ENCODE results near the gene TALDO1. TPM values are rescaled to one million over a fixed set of nuclear protein-coding genes. Genes with fewer than 3 reads are reported as not detected.
A peak's percentile ranks its signal among the peaks of the same experiment; 100 is the strongest.

Gene TALDO1
- total RNA-seq, 1 donor from 2014 or later = 196 TPM

- ATAC-seq = no peak
- peak overlapping the region; percentile 100 for H3K4me3 ChIP-seq
Observed at GRCh38 chr11:810040-810567, 62.8 kb downstream of the TALDO1 start.

GRCh38 chr11:811446-812245, 64.4 kb downstream of the TALDO1 start:
- TF ChIP-seq, protein P1, sequence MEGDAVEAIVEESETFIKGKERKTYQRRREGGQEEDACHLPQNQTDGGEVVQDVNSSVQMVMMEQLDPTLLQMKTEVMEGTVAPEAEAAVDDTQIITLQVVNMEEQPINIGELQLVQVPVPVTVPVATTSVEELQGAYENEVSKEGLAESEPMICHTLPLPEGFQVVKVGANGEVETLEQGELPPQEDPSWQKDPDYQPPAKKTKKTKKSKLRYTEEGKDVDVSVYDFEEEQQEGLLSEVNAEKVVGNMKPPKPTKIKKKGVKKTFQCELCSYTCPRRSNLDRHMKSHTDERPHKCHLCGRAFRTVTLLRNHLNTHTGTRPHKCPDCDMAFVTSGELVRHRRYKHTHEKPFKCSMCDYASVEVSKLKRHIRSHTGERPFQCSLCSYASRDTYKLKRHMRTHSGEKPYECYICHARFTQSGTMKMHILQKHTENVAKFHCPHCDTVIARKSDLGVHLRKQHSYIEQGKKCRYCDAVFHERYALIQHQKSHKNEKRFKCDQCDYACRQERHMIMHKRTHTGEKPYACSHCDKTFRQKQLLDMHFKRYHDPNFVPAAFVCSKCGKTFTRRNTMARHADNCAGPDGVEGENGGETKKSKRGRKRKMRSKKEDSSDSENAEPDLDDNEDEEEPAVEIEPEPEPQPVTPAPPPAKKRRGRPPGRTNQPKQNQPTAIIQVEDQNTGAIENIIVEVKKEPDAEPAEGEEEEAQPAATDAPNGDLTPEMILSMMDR (IDR thresholded peaks at IDR 0.05) = no peak
- Histone ChIP-seq H3K9me3 (no peaks in the 10 kb centered on the region), H3K4me3 (no peak overlapping the region), H3K27ac (no peak overlapping the region), H3K36me3 (peaks cover 32% of the 10 kb centered on the region), H3K27me3 (no peaks in the 10 kb centered on the region), H3K4me1 (peaks cover 23% of the 10 kb centered on the region)
- DNase-seq (no peak), ATAC-seq (no peak)
- intact Hi-C loops (cut with DNase I) = no loop called here

More at GRCh38 chr11:810040-810567, 62.8 kb downstream of the TALDO1 start:
- TF ChIP-seq, protein P1 (IDR thresholded peaks at IDR 0.05) = no peak
- intact Hi-C loops (cut with DNase I) = no loop called here
- H3K9me3 ChIP-seq = no peaks in the 10 kb centered on the region
- DNase-seq = no peak
- peak overlapping the region; percentile 97 for H3K27ac ChIP-seq
- peaks cover 32% of the 10 kb centered on the region for H3K36me3 ChIP-seq
- H3K4me1 ChIP-seq = peaks cover 28% of the 10 kb centered on the region
- no peaks in the 10 kb centered on the region for H3K27me3 ChIP-seq

- Histone ChIP-seq H3K27me3 (no peaks in the 10 kb centered on the region), H3K27ac (no peak overlapping the region), H3K4me1 (peaks cover 23% of the 10 kb centered on the region), H3K9me3 (no peaks in the 10 kb centered on the region), H3K36me3 (peaks cover 32% of the 10 kb centered on the region), H3K4me3 (no peak overlapping the region)
- TF ChIP-seq, protein P1 (IDR thresholded peaks at IDR 0.05) = no peak
- DNase-seq (no peak), ATAC-seq (no peak)
- intact Hi-C loops (cut with DNase I) = no loop called here
Observed at GRCh38 chr11:812390-812789, 65.1 kb downstream of the TALDO1 start.

DNA sequence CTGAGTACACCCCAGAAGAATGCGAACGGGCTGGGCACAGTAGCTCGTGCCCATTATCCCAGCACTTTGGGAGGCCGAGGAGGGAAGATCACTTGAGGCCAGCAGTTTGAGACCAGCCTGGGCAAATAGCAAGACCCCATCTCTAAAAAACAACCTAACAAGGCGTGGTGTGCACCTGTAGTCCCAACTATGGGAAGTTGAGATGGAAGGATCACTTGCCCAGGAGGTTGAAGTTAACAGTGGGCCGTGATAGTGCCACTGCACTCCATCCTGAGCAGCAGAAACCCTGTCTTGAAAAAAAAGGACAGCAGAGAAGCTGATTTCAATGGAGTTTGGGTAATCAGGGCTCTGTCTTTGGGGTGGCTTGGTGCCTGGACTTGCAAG, 65.8 kb downstream of the TALDO1 start:
- H3K27me3 ChIP-seq = no peaks in the 10 kb centered on the region
- H3K36me3 ChIP-seq = peaks cover 32% of the 10 kb centered on the region
- H3K9me3 ChIP-seq = no peaks in the 10 kb centered on the region
- intact Hi-C loops (cut with DNase I) = no loop called here
- ATAC-seq (no peak), DNase-seq (no peak)
- peaks cover 22% of the 10 kb centered on the region for H3K4me1 ChIP-seq
- TF ChIP-seq, protein P1 (IDR thresholded peaks at IDR 0.05) = no peak
- no peak overlapping the region for H3K27ac ChIP-seq
- no peak overlapping the region for H3K4me3 ChIP-seq

DNA sequence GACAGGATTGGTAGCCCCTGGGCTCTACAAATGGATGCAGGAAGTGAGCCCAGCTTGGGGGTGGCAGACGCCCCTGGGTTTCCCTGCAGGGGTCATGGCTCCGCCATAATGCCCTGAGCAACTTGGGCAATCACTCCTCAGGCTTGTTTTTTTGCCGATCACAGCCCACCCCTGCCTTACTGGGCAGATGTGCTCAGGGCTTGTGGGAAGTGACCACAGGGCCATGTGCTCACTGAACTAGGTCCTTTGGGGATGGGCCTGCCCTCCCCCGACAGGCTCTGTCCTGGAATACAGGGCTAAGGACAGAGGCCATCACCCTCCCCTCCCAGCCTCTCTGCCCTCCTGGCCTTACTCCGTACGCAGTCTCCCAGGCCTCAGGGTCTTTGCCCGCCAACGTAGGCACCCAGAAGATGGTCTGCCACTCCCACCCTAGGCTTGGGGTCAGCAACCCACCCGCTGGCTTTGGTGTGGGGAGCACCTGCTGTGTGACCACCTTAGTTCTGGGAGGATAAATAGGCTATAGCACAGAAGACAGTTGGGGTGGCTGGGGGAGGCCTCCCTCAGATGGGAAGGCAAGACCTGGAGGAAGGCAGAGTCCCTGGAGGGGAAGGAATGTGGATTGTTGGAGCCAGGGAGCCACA, 66.3 kb downstream of the TALDO1 start:
- ATAC-seq (no peak), DNase-seq (no peak)
- Histone ChIP-seq H3K4me1 (peaks cover 17% of the 10 kb centered on the region), H3K36me3 (peaks cover 32% of the 10 kb centered on the region), H3K4me3 (no peak overlapping the region), H3K27ac (no peak overlapping the region), H3K9me3 (no peaks in the 10 kb centered on the region), H3K27me3 (no peaks in the 10 kb centered on the region)
- TF ChIP-seq, protein P1 (IDR thresholded peaks at IDR 0.05) = no peak
- intact Hi-C loops (cut with DNase I) = no loop called here

Other genes with a start within 250 kb of the TALDO1 start
- 245 TPM for gene RNH1, start 240.2 kb upstream of the TALDO1 start, total RNA-seq
- gene HRAS, start 211.9 kb upstream of the TALDO1 start, total RNA-seq = 55.5 TPM
- gene LRRC56, start 209.9 kb upstream of the TALDO1 start, total RNA-seq = 3.2 TPM
- gene LMNTD2, start 186.7 kb upstream of the TALDO1 start, total RNA-seq = 5.9 TPM
- gene RASSF7, start 186.5 kb upstream of the TALDO1 start, total RNA-seq = 76.7 TPM
- gene PHRF1, start 171.0 kb upstream of the TALDO1 start, total RNA-seq = 31.0 TPM
- gene IRF7, start 131.5 kb upstream of the TALDO1 start, total RNA-seq = 56.2 TPM
- gene CDHR5, start 122.5 kb upstream of the TALDO1 start, total RNA-seq = not detected
- gene SCT, start 120.3 kb upstream of the TALDO1 start, total RNA-seq = not detected
- gene DRD4, start 110.2 kb upstream of the TALDO1 start, total RNA-seq = 1.2 TPM
- 27.1 TPM for gene DEAF1, start 52.2 kb upstream of the TALDO1 start, total RNA-seq
- gene TMEM80, start 51.6 kb upstream of the TALDO1 start, total RNA-seq = 33.2 TPM
- gene EPS8L2, start 41.2 kb upstream of the TALDO1 start, total RNA-seq = 155 TPM
- gene GATD1, start 30.0 kb downstream of the TALDO1 start, total RNA-seq = 62.5 TPM
- not detected for gene CEND1, start 42.6 kb downstream of the TALDO1 start, total RNA-seq
- gene SLC25A22, start 50.8 kb downstream of the TALDO1 start, total RNA-seq = 20.8 TPM
- gene PIDD1, start 57.8 kb downstream of the TALDO1 start, total RNA-seq = 13.1 TPM
- gene RPLP2, start 62.5 kb downstream of the TALDO1 start, total RNA-seq = 1,548 TPM
- 143 TPM for gene PNPLA2, start 71.5 kb downstream of the TALDO1 start, total RNA-seq
- 34.3 TPM for gene CRACR2B, start 80.5 kb downstream of the TALDO1 start, total RNA-seq
- 486 TPM for gene CD151, start 85.5 kb downstream of the TALDO1 start, total RNA-seq
- 138 TPM for gene POLR2L, start 95.1 kb downstream of the TALDO1 start, total RNA-seq
- 167 TPM for gene TSPAN4, start 95.4 kb downstream of the TALDO1 start, total RNA-seq
- 52.9 TPM for gene CHID1, start 163.3 kb downstream of the TALDO1 start, total RNA-seq
- gene AP2A2, start 178.4 kb downstream of the TALDO1 start, total RNA-seq = 92.0 TPM